NB4 (cell line): ENCODE measurements around the gene SHB.

Source experiments
- CTCF ChIP-seq: IDR thresholded peaks from one replicate; pipeline ENCODE4 v1.5.1; 2012; ENCODE audit warnings: low read depth, low read length
- POLR2A ChIP-seq: IDR thresholded peaks from 2 replicates; pipeline ENCODE4 v1.6.1; 2011; ENCODE audit warnings: mild to moderate bottlenecking; ENCODE audit not compliant: insufficient read length; ENCODE audit errors: extremely low read depth

DNA sequence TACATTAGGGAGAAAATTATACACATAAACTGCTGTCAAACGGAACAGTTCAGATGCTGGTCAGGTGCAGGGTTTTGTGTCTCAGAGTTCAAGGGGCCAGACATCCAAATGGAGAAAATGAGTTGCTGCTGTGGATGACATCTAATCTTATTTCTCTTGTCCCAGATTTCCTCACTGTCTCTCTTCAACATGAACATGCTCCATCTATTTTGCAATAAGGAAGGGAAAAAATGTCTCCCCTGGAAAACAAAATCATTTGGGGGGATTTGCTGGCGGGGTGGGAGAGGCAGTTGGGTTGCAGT, 51.2 kb downstream of the SHB start:
- TF ChIP-seq CTCF (no peak), POLR2A (no peak)
